HG03575 (cell line): Measurements from ENCODE around the gene ZNF398.

ENCODE experiments used
- ATAC-seq: cut with Tn5 transposase; IDR thresholded peaks from one replicate; pipeline ENCODE4 v1.9.1; 2021; ENCODE audit not compliant: unreplicated experiment, insufficient number of reproducible peaks, low FRiP score; ENCODE audit errors: extremely low read depth

The ZNF398 gene

GRCh38 chr7:149145031-149145845 lies 2.0 kb upstream of the ZNF398 start:
- ATAC-seq = no peak

- peak; percentile 15 for ATAC-seq
Measured at GRCh38 chr7:149147752-149148653, 750 bp downstream of the ZNF398 start.

DNA sequence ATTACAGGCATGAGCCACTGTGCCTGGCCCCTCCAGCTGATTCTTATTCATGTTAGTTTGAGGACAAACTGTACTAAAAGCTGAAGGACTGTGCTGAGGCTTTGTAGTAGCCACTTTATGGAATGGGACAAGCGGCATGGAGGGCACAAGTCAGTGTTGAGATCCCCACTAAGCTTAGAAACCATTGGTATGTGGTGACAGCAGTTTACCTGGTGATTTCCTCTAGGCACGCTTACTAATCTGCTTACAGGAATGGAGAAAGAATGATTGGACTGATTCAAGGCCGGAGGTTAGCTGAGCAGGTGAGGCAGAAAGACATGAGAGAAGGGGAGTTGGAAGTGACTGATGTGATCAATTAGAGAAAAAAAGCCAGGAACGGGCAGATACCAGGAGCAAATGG lies 3.7 kb downstream of the ZNF398 start:
- ATAC-seq = no peak

DNA sequence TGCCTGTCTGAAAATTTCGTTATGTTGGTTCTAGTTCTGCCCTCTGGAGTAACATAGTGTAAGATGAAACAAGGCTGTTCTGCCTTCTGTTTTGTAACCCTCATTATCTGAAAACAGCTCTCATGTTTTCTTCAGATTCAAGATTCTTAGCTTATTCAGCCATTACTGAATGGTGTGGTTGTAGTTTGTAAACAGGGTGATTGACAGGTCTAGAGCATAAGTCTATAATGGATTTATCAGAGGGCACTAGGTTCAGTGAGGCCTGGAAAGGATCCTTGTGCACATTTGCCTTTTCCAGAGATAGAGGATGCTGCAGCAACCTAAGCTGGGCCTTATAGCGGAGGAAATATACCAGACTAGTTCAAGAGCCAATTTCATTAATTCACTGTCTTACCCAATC lies 6.1 kb downstream of the ZNF398 start:
- no peak for ATAC-seq

DNA sequence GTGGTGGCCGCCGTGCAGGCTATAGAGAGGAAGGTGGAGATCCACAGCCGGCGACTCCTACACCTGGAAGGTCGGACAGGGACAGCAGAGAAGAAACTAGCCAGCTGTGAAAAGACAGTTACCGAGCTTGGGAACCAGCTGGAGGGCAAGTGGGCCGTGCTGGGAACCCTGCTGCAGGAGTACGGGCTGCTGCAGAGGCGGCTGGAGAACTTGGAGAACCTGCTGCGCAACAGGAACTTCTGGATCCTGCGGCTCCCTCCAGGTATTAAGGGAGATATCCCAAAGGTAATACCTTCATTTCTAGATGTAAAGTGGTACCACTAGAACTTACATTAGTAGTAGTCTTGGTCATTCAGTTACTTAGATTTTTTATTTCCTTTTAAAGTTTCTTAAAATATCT lies 6.8 kb downstream of the ZNF398 start:
- no peak for ATAC-seq

DNA sequence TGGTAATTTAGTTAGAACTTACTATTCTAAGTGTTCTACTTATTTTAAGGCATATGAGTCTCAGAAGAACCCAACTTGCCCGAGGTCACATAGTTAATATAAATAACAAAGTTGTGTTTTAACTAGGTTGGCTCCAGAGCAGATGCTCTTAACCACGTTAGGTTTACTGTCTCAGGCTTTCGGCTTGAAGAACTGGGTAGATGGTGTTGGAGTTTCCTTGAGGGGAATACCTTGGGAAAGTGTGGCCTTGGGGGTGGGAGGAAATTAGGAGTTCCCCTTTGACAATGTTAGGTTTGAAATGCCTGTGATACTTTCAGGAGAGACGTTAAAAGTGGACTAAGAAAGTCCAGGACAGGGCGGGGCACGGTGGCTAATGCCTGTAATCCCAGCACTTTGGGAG lies 9.6 kb downstream of the ZNF398 start:
- no peak for ATAC-seq

GRCh38 chr7:149161241-149161848 lies 14.1 kb downstream of the ZNF398 start:
- no peak for ATAC-seq

- ATAC-seq = no peak
Measured at GRCh38 chr7:149166142-149166541, 18.9 kb downstream of the ZNF398 start.

DNA sequence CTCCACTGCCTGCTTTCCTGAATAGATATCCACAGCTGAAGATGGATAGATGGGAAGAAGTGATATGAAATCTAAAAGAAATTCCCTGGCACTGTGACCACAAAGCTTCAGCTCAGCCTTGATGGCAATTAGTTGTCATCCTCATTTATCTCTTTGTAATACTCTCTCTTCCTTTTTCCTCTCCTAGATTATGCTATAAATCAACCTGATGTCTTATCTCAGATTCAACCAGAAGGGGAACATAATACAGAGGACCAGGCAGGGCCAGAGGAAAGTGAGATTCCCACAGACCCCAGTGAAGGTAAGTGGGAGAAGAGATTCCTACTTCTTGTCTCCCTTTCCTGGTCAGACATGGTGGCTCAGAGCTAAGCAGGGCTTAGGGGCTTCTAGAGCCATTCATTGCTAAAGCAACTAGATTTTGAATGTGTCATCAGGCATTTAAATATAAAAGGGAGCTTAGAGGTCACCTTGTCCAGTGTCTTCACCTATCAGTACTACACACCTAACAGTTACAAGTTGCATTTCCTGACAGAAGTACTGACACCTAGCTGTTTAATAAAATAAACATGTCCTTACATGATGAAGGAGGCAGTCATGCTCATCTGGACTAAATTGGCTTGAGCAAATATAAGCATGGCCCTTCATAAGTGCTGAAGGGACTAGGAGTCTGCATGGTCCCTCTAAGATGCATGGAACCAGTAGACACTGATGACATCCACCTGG lies 19.5 kb downstream of the ZNF398 start:
- ATAC-seq = no peak

DNA sequence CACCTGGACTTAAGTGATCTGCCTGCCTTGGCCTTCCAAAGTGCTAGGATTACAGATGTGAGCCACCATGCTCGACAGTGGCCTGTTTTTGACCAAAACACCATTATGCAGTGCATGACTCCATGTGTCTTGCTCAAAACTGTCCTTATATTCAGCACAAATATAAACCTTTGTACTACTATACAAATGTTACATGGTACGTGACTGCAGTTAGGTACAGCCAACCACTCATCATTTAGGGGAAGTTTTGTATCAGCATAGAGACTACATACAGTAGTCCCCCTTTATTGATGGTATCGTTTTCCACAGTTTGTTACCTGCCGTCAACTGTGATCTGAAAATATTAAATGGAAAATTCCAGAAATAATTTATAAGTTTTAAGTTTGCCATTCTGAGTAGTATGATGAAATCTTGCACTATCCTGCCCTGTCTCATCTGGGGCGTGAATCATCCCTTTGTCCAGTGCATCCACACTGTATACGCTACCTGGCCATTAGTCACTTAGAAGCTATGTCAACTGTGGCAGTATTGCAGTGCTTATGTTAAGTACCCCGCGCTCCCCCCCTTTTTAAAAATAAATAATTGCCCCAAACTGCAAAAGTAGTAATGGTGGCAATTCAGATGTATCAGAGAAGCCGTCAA lies 24.8 kb downstream of the ZNF398 start:
- ATAC-seq = no peak

GRCh38 chr7:149172534-149172920 lies 25.3 kb downstream of the ZNF398 start:
- ATAC-seq = no peak

DNA sequence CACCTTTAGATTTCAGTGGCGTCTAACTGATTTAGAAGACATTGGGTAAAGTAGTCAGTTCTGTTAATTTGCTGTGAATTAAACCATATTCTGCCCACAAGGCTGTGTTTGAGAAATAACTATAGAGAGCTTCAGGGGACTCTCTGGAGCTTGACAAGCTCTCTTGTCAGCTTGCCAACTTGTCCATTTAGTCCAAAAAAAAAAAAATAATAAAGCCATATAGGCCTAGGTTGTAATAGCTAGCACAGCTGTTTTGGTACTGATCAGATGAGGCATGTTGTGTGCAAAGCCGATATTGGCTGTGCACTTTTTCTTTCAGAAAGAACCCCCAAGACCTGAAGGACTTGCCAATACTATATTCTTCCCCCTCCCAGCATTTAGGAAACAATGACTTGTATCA lies 27.9 kb downstream of the ZNF398 start:
- no peak for ATAC-seq

- no peak for ATAC-seq
Measured at GRCh38 chr7:149179241-149179640, 32.0 kb downstream of the ZNF398 start.

DNA sequence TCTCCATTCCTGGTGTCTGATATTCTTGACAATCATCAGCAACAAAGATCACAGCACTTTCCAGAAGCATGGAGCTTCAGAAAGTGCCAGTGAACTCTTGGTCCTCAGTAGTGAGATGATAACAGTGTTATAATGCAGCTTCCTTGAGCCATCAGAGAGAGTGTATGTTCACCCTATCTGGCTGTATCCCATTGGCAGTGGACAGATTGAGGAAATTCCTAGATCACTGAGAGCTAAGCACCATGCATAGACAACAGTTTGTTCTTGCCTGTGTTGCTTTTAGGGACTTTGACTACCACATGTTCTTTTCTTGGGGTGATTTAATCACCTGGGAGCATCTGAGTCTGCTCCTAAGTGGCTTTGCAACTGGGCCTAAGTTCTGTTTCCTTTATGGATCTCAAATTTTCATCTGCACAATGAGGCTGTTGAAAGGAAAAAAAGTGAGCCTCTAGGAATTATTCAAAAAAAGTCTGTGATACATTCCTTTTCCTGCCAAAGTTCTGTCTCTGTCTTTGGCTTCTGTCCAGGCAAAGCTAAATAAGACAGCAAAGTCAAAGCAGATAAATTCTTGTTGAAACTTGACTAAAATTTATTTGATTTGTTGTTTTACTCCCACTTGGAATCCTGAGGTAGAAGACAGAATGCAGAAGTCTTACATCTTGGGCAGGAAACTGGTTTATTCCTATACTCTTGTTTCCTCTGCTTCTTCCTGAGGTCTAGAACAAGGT lies 33.6 kb downstream of the ZNF398 start:
- ATAC-seq = no peak

DNA sequence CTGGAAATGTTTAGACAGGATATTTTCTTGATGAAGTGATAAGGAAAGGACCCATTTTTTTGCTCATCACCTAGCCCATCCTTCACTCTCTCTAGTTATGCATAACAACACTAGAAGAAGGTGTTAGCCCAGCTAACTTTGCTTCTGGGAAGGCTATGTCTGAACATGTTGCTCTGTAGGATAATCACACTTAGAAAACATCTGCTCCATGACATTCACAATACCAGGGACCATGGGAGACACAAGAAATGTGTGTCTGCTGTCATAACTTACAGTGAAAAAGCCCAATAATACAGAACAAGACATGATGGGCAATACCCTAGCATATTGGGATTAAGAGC lies 34.2 kb downstream of the ZNF398 start:
- ATAC-seq = no peak

- ATAC-seq = no peak
Measured at GRCh38 chr7:149184274-149184673, 37.0 kb downstream of the ZNF398 start.

DNA sequence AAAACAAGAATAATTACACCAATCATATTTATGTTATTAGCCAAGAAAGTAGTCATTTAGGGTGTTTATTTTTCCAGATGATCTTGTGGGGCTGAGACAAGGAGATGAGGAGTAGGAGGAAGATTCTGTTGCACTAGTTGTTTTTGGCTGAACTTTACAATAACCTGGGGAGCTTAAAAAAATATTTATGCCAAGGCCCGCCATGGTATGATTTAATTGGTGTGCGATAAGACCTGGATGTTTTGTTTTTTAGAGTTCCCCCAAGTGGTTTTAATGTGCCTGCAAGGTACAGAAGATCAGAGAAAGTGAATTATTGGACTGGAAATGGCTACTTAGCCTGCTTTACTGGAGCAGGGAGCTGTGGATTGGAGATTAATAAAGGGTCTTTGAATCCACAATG lies 41.0 kb downstream of the ZNF398 start:
- ATAC-seq = no peak

DNA sequence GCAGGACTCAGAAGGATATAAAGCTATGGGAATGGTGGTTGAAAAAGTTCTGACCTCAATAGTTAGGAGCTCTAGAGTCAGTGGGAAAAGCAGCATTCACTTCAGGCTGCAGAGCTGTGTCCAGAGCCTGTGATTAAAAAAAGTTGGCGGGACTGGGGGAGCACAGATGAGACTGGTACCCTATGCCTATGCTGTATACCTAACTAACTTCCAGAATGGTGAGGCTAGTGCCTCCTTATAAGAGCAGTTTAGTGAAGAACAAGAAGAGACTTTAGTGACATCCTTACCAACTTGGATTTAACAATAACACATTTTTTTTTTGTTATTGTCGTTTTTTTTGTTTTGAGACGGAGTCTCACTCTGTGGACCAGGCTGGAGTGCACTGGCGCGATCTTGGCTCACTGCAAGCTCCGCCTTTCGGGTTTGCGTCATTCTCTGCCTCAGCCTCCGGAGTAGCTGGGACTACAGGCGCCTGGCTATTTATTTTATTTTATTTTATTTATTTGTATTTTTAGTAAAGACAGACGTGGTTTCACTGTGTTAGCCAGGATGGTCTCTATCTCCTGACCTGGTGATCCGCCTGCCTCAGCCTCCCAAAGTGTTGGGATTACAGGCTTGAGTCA lies 41.5 kb downstream of the ZNF398 start:
- ATAC-seq = no peak
